DND-41 (cell line): Measurements from ENCODE around the gene BICDL1.

Experiments
- CTCF ChIP-seq: IDR thresholded peaks from 2 replicates; pipeline ENCODE4 v1.5.1; 2012; ENCODE audit warnings: borderline replicate concordance, low read length, moderate library complexity, mild to moderate bottlenecking; ENCODE audit not compliant: poor library complexity, severe bottlenecking; ENCODE audit errors: extremely low read depth
- EZH2 ChIP-seq: IDR thresholded peaks from 3 replicates; pipeline ENCODE4 v1.6.1; 2012; ENCODE audit warnings: borderline replicate concordance, low read depth, mild to moderate bottlenecking, moderate library complexity, low read length, inconsistent platforms; ENCODE audit not compliant: severe bottlenecking

DNA sequence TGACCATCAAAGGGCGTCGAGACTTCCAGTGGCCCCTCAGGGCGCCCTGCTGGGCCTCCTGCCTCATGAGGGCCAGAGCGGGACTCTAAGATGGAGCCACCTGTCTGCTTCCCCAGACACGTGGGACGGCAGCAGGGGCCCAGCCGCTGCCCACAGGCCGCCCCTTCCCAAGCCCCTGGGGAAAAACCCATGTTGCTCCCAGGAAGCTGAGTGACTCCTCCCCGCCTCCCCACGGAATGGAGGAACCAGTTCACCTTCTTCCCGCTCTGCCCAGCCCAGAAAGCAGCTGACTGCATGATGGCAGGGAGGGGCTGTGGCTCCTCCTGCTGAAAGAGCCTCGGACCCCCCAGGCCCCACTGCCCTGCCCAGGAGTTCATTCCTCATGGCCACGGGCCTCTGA lies 112.6 kb downstream of the BICDL1 start:
- TF ChIP-seq CTCF (no peak), EZH2 (no peak)
